Testis (tissue), 2 donors: Measurements from ENCODE around the gene MAP4.

ENCODE experiments used
- POLR2A ChIP-seq: fragments of 450-650 bp; IDR thresholded peaks from one replicate; pipeline ENCODE4 v1.6.1; 2017; ENCODE audit warnings: antibody characterized with exemption, mild to moderate bottlenecking, moderate library complexity
- TF ChIP-seq, protein P1 (sequence below), 3 experiments: fragments of 450-650 bp in 2 of 3; fragments of 200-600 bp in 1 of 3; sonication (generic) in 1 of 3; IDR thresholded peaks; one replicate each; pipeline ENCODE4 v1.5.1; 2016 to 2019; ENCODE audit warnings: antibody characterized with exemption in 3 of 3, mild to moderate bottlenecking in 2 of 3, moderate library complexity in 1 of 3

DNA sequence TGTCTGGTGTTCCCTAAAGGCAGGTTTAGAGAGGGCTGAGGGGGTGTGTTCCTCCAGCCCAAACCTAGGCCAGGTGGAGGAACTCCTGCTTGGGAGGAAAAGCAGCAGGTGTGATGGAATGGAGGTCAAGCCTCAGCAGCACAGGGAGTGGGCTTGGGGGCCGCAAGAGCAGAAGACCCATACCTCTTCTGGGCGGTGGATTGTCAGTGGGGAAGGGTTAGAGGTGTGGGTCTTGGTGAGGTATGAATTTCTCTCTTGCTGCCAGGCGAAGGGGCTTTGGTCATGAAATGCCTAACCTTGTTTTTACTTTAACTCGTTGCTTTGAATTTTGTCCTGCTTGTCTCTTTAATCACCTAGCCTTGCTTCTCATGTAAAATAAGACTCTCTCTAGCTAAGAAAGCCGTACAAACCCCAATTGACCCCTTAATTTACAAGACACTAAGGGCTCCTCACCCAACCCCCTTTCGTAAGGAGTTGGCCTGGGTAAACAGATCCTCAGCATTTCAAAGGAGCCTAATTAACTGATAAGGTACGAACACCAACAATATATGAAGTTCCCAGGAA is 174.3 kb downstream of the MAP4 start:
- TF ChIP-seq, protein P1, sequence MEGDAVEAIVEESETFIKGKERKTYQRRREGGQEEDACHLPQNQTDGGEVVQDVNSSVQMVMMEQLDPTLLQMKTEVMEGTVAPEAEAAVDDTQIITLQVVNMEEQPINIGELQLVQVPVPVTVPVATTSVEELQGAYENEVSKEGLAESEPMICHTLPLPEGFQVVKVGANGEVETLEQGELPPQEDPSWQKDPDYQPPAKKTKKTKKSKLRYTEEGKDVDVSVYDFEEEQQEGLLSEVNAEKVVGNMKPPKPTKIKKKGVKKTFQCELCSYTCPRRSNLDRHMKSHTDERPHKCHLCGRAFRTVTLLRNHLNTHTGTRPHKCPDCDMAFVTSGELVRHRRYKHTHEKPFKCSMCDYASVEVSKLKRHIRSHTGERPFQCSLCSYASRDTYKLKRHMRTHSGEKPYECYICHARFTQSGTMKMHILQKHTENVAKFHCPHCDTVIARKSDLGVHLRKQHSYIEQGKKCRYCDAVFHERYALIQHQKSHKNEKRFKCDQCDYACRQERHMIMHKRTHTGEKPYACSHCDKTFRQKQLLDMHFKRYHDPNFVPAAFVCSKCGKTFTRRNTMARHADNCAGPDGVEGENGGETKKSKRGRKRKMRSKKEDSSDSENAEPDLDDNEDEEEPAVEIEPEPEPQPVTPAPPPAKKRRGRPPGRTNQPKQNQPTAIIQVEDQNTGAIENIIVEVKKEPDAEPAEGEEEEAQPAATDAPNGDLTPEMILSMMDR (IDR thresholded peaks at IDR 0.05) = no peak
- TF ChIP-seq POLR2A = no peak
